GM12873 (cell line): ENCODE data around the gene CSMD2.

ENCODE experiments used
- CTCF ChIP-seq: IDR thresholded peaks from 2 replicates; pipeline ENCODE4 v1.5.1; 2012; ENCODE audit warnings: low read depth, mild to moderate bottlenecking, moderate library complexity, low read length, control low read depth; ENCODE audit not compliant: insufficient read depth; ENCODE audit errors: missing control alignments

Gene CSMD2

GRCh38 chr1:33736496-33736895 lies 428.5 kb downstream of the CSMD2 start:
- no peak for TF ChIP-seq CTCF

GRCh38 chr1:33735624-33736023 lies 429.4 kb downstream of the CSMD2 start:
- TF ChIP-seq CTCF, result no peak

DNA sequence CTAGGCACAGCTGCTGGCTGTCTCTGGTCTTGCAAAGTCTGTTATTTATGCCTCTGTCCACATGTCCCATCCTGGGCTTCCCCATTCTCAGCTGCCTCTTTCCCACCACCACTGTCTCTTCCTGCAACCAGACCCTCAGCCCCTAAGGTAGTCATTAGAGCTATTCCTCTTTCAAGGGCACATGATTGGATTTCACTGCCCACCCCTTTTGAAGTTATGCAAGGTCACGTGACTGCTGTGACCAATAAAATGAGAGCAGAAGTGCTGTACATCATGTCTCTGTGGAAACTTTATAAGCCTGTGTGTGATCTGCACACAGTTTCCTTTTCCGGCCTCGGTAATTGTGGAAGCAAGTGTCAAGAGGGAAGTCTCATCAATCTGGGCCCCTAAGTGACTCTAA lies 437.7 kb downstream of the CSMD2 start:
- TF ChIP-seq CTCF, result no peak

DNA sequence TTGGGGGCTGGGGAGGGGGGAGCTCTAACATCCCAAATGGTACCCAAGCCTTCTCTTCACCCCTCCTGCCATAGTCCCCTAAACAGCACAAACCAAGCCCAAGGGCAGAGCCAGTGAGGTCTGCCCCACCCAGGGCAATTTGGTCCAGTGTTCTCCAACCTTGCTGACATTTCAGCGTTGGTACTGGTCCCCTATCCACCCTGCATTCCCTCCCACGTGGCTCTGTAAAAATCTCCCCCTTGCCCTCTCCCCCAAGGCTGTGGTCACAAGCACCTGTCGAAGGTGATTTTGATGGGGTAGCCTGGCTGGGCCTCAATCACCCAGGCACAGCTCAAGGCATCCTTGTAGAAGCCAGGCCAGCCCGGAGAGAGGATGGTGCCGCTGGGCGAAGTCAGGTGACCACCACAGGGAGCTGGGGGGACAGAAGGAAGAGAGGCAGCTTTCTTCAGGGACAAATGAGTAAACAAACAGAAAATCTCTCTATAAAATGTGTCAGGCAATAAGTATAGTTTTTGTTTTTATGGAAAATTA lies 438.7 kb downstream of the CSMD2 start:
- no peak for TF ChIP-seq CTCF

DNA sequence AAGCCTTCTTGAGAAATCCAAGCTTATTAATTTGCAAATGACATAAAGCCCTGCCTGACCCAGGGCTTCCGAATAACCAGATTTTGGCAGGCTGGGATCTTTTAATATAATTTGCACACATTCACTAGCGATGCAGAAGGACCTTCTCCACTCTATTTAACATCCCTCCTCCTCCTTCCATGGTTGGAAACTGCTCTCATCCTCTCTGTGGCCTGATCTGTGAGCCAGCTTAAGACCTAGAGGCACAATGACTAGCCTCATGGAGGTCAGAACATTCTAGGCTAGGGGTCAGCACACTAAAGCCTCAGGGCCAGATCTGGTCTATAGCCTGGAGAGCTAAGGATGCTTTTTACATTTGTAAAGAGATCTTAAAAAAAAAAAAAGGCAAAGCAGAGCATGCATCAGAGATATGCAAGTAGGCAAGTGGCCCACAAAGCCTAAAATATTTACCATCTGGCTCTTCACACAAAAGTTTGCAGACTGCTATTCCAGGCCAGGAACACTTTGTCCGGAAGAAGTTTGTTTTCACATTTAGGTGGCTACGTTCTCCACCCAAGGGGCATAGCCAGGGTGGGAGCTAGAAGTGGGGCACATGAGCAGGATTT lies 439.4 kb downstream of the CSMD2 start:
- TF ChIP-seq CTCF, result no peak

DNA sequence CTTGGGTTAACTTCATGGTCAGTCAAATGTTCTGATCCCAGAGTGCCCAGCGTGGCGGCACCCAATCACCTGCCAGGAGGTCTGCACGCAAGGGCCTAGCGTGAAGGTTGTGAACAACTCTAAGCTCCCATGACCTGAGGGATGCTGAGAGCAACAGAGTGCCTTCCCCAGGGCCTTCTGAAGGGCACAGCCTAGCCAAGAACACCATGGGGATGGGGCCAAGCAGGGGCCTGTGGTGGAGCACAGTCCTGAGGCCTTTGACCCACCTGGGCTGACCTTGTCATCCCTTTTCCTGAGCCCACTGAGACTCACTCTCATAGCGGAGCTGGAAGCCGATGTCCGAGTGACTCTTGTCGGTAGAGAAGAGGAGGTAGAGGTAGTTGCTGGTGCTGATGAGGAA lies 440.0 kb downstream of the CSMD2 start:
- no peak for TF ChIP-seq CTCF

DNA sequence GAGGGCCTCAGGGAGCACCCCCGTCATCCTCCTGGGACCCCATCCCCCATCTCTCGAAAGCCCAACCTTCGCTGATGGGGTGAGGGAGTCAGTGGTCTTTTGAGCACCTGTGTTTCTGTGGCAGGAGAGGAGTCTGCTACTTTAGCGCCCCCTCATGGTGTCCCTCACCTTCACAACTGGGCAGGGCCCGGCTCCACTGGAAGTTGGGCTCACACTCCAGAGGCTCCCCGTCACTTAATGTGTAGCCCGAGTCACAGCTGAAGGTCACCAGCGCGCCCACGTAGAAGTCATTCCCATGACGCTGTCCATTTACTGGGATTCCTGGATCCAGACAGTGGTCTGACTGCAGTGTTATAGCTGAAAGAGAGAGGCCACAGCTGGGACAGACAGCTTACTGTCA lies 440.7 kb downstream of the CSMD2 start:
- peak; percentile 18 for TF ChIP-seq CTCF

DNA sequence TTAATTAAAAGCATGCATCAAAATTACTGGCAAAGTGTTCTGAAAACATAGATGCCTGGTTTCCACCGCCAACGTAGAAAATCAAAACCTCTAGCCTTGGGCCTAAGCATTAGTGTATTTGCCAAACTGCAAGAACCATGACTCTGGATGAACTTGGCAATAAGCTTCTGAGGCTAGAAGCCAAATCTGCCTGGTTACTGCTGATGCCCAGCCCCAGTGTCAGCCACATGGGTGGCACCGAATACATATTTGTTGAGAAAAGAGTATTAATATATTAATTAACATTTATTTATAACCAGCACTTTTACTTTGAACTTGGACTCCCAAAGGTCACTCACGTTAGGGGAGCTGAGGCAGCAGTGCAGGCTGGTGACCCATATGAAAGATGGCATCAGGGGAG lies 441.8 kb downstream of the CSMD2 start:
- TF ChIP-seq CTCF, result no peak
